HFFc6 (cell line): ENCODE measurements around the gene CCDC12. TPM values are rescaled to one million over a fixed set of nuclear protein-coding genes. Genes with fewer than 3 reads are reported as not detected.

ENCODE experiments used
- DNase-seq: peaks from one replicate; pipeline ENCODE4 v3.0.0-alpha.2; 2018
- H3K27ac Mint-ChIP-seq: 2 replicates; pipeline ENCODE4 v1.8.0; 2020; ENCODE audit warnings: mild to moderate bottlenecking, mixed read lengths
- H3K27me3 Mint-ChIP-seq: 2 replicates; pipeline ENCODE4 v1.8.0; 2021; ENCODE audit warnings: mild to moderate bottlenecking, moderate library complexity, mixed read lengths; ENCODE audit not compliant: insufficient read depth
- H3K36me3 Mint-ChIP-seq: 2 replicates; pipeline ENCODE4 v1.8.0; 2021; ENCODE audit warnings: low read depth, mixed read lengths
- H3K4me1 Mint-ChIP-seq: 2 replicates; pipeline ENCODE4 v1.8.0; 2020; ENCODE audit warnings: low read depth, mixed read lengths
- H3K4me3 Mint-ChIP-seq: 2 replicates; pipeline ENCODE4 v1.8.0; 2020; ENCODE audit warnings: mild to moderate bottlenecking, moderate library complexity, mixed read lengths
- H3K9me3 Mint-ChIP-seq: 2 replicates; pipeline ENCODE4 v1.8.0; 2020; ENCODE audit warnings: mild to moderate bottlenecking, mixed read lengths
- CTCF ChIP-seq: fragments of 200-600 bp; sonication (generic); IDR thresholded peaks from 2 replicates; pipeline ENCODE4 v1.5.0; 2021; ENCODE audit warnings: antibody characterized with exemption, mild to moderate bottlenecking
- total RNA-seq, 6 experiments: library from RNA; stranded (reverse); fragmentation: NEBNext Ultra II Directional; extraction: Animal tissue kit (Norgen Biotek cat#: 25700); gene quantifications; 2 replicates in 1 of 6; 3 replicates in 5 of 6; pipeline ENCODE4 v1.2.3, GENCODE V29; 2021

The CCDC12 gene
- total RNA-seq, 6 experiments from 2014 or later = 21.3 to 27.9 (median 27.2) TPM

GRCh38 chr3:46901061-46901460, 75.5 kb downstream of the CCDC12 start:
- no peak overlapping the region for H3K4me3 Mint-ChIP-seq
- no peak for DNase-seq
- peaks cover 4% of the 10 kb centered on the region for H3K27me3 Mint-ChIP-seq
- H3K27ac Mint-ChIP-seq = no peak overlapping the region
- H3K4me1 Mint-ChIP-seq = peaks cover 7% of the 10 kb centered on the region
- H3K36me3 Mint-ChIP-seq = no peaks in the 10 kb centered on the region
- TF ChIP-seq CTCF = no peak
- no peaks in the 10 kb centered on the region for H3K9me3 Mint-ChIP-seq

- DNase-seq = no peak
- Mint-ChIP-seq H3K27me3 (peaks cover 4% of the 10 kb centered on the region), H3K4me3 (no peak overlapping the region), H3K9me3 (no peaks in the 10 kb centered on the region), H3K36me3 (no peaks in the 10 kb centered on the region), H3K27ac (no peak overlapping the region), H3K4me1 (peaks cover 7% of the 10 kb centered on the region)
- no peak for TF ChIP-seq CTCF
Observed at GRCh38 chr3:46900356-46900755, 76.2 kb downstream of the CCDC12 start.

- Mint-ChIP-seq H3K36me3 (no peaks in the 10 kb centered on the region), H3K27ac (no peak overlapping the region), H3K9me3 (no peaks in the 10 kb centered on the region), H3K27me3 (peaks cover 4% of the 10 kb centered on the region), H3K4me1 (peaks cover 7% of the 10 kb centered on the region), H3K4me3 (no peak overlapping the region)
- TF ChIP-seq CTCF = no peak
- no peak for DNase-seq
Observed at GRCh38 chr3:46900007-46900292, 76.6 kb downstream of the CCDC12 start.

DNA sequence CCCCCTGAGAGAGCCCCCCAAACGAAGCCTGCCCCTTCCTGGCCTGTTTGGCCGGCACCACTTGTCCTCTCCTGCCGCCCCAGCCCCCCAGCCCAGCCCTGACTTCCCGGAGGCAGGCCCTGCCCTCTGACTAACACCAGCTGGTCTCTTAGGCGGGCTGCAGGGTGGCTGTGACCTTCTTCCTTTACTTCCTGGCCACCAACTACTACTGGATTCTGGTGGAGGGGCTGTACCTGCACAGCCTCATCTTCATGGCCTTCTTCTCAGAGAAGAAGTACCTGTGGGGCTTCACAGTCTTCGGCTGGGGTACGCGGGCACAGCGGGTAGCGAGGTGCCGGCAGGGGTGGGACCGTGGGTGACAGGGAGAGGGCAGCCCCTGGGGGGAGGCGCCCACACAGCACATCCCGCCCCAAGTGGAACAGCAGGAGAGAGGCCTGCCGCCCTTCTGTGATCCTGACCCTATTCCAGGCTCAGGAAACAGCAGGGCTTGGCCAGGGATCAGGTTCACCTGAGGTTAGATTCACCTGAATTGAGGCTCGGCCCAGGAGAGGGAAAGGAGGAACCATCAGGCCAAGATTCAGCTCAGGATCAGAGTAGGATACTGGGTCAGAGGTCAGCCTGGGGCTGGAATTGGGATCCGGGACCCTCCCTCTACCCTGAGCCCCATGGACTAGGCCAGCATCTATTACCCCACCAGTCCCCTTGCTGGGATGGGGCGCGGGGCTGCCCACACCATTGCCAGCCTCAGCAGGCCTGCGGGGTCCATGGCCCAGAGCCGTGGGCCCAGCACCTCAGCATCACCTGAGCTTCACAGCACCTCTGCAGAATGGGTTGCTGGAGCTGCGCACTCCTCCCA, 77.2 kb downstream of the CCDC12 start:
- no peak for DNase-seq
- H3K4me1 Mint-ChIP-seq = peaks cover 7% of the 10 kb centered on the region
- H3K27ac Mint-ChIP-seq = no peak overlapping the region
- TF ChIP-seq CTCF = no peak
- H3K4me3 Mint-ChIP-seq = no peak overlapping the region
- no peaks in the 10 kb centered on the region for H3K9me3 Mint-ChIP-seq
- H3K36me3 Mint-ChIP-seq = no peaks in the 10 kb centered on the region
- H3K27me3 Mint-ChIP-seq = peaks cover 2% of the 10 kb centered on the region

DNA sequence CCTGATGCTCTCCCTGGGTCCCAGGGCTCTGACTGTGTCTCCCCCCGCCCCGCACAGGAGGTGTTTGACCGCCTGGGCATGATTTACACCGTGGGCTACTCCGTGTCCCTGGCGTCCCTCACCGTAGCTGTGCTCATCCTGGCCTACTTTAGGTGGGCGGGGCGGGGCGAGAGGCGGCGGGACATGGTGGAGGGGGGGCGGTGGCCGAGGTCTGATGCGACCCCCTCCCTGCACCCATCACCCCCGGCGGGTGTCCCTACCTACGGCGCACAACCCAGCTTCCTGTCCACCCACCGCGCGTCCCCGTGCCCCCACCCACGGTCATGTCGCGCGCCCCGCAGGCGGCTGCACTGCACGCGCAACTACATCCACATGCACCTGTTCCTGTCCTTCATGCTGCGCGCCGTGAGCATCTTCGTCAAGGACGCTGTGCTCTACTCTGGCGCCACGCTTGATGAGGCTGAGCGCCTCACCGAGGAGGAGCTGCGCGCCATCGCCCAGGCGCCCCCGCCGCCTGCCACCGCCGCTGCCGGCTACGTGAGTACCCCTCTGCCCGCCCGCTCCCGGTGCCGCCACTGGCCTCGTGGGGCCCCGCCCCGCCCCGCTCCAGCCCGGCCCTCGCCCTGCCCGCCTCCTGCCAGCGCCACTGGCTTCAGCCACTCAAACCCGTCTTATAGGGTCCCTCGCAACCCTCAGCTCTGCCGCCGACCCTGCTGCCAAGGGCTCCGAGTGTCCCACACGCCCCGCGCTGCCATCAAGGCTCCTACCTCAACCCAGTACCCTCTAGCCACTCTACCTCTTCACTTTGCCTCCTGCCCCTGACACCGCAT, 78.0 kb downstream of the CCDC12 start:
- TF ChIP-seq CTCF = no peak
- no peak for DNase-seq
- no peaks in the 10 kb centered on the region for H3K36me3 Mint-ChIP-seq
- no peaks in the 10 kb centered on the region for H3K9me3 Mint-ChIP-seq
- H3K27me3 Mint-ChIP-seq = peaks cover 8% of the 10 kb centered on the region
- H3K27ac Mint-ChIP-seq = no peak overlapping the region
- no peak overlapping the region for H3K4me3 Mint-ChIP-seq
- H3K4me1 Mint-ChIP-seq = peaks cover 3% of the 10 kb centered on the region
